Heart left ventricle (tissue), 16 donors: ENCODE measurements around the gene RPL26. TPM values are rescaled to one million over a fixed set of nuclear protein-coding genes. Genes with fewer than 3 reads are reported as not detected.

Experiments
- ATAC-seq, 4 donors: fragments of 200-7000 bp; cut with Tn5 transposase; one replicate each; pipeline ENCODE4 v1.9.1; 2020 to 2022; ENCODE audit warnings: moderate library complexity in 4 of 4, mild to moderate bottlenecking in 3 of 4, moderate number of reproducible peaks in 1 of 4
- DNase-seq, 5 donors: peaks; one replicate each; pipeline ENCODE4 v3.0.0-alpha.2; 2020
- H3K27ac ChIP-seq, 12 donors: fragments of 200-600 bp; sonication (generic) in 4 of 12; one replicate each; pipeline versions ENCODE4 v1.5.0 to v1.8.0; 2016 to 2022; ENCODE audit warnings: mild to moderate bottlenecking in 2 of 12
- H3K27me3 ChIP-seq, 9 donors: fragments of 200-600 bp; sonication (generic) in 2 of 9; one replicate each; pipeline versions ENCODE4 v1.5.1 to v1.8.0; 2016 to 2022; ENCODE audit warnings: mild to moderate bottlenecking in 3 of 9
- H3K36me3 ChIP-seq, 9 donors: fragments of 200-600 bp; sonication (generic) in 2 of 9; one replicate each; pipeline versions ENCODE4 v1.5.0 to v1.8.0; 2018 to 2022; ENCODE audit warnings: mild to moderate bottlenecking in 2 of 9
- H3K4me1 ChIP-seq, 12 donors: fragments of 200-600 bp; sonication (generic) in 4 of 12; one replicate each; pipeline versions ENCODE4 v1.5.0 to v1.8.0; 2016 to 2022; ENCODE audit warnings: mild to moderate bottlenecking in 3 of 12
- H3K4me3 ChIP-seq, 12 donors: fragments of 200-600 bp; sonication (generic) in 4 of 12; one replicate each; pipeline versions ENCODE4 v1.5.0 to v1.8.0; 2017 to 2022; ENCODE audit warnings: mild to moderate bottlenecking in 9 of 12, moderate library complexity in 4 of 12
- H3K9me3 ChIP-seq, 12 donors: fragments of 200-600 bp; sonication (generic) in 4 of 12; one replicate each; pipeline versions ENCODE4 v1.5.0 to v1.8.0; 2016 to 2022; ENCODE audit warnings: mild to moderate bottlenecking in 1 of 12
- POLR2A ChIP-seq, 2 donors: fragments of 450-650 bp; IDR thresholded peaks; one replicate each; pipeline ENCODE4 v1.6.1; 2017; ENCODE audit warnings: antibody characterized with exemption in 2 of 2, mild to moderate bottlenecking in 2 of 2, moderate library complexity in 2 of 2
- whole genome bisulfite sequencing, 4 donors: extraction: QIAGEN DNeasy Blood & Tissue Kit in 2 of 4; methylation state at CpG; one replicate each; pipeline versions ENCODE4 v1.1.5 to v1.1.7; 2013 to 2018; 5-methylcytosine and 5-hydroxymethylcytosine counted together
- intact Hi-C, 10 donors: fragments of 100-400 bp; cut with DNase I; formaldehyde crosslinking; loops; one replicate each; pipeline versions ENCODE4 v1.11.1 to v1.14.2; 2022
- polyA plus RNA-seq, 2 donors: library from polyadenylated mRNA; stranded (reverse); fragments of 200-250 nt; gene quantifications; one replicate each; pipeline ENCODE4 v1.2.3, GENCODE V29; 2013
- total RNA-seq, 9 donors: library from RNA; depleted of rRNA in 2 of 9; stranded (reverse); fragments of >200 nt in 2 of 9; fragmentation: NEBNext Ultra II Directional in 3 of 9; extraction: Animal tissue kit (Norgen Biotek cat#: 25700) in 3 of 9; gene quantifications; one replicate each; pipeline versions ENCODE4 v1.1.0 to v1.2.4, GENCODE V29; 2016 to 2023
- TF ChIP-seq, protein P1 (sequence below), 12 donors: fragments of 200-600 bp; sonication (generic) in 4 of 12; IDR thresholded peaks; one replicate each; pipeline versions ENCODE4 v1.5.0 to v1.8.0; 2018 to 2022; ENCODE audit warnings: antibody characterized with exemption in 12 of 12, mild to moderate bottlenecking in 5 of 12
- donor health status: ischemic (EF 13 %, LVEDD 7.1; RV severe dilation, severe dysfunction).
- donor health status: healthy with polysubstance abuse.
- donor health status: DM: no; HTN: yes; CAD: no.
- donor health status: DM: no; HTN: no; CAD: no.
- donor health status: ischemic (EF 25% LVEDD 6.9; RV normal size, moderate dysfunction).
- donor health status: ischemic (EF 25% LVEDD 5.7; RV mildly dilated, moderate dysfunction).
- donor health status: healthy.
- donor health status: DM: yes; HTN: yes; CAD: no.
- donor health status: ischemic (EF 35%, LVEDD 5.7; RV mildly dilated, moderate dysfunction).
- donor health status: nonischemic (EF 11% LVEDD 7.7; RV severe dilation, severe dysfunction).
- donor health status: DM: yes; HTN: yes; CAD: no.
- donor health status: PGD.
- donor health status: ischemic (EF 29% LVEDD 5.4; RV normal size, mild dysfunction).
- donor health status: nonischemic (EF 23%, LVEDD 6.1; RV moderate dilation, normal function).

The RPL26 gene
- total and polyA plus RNA-seq, 11 donors = 967 to 4,104 (median 1,265) TPM

DNA sequence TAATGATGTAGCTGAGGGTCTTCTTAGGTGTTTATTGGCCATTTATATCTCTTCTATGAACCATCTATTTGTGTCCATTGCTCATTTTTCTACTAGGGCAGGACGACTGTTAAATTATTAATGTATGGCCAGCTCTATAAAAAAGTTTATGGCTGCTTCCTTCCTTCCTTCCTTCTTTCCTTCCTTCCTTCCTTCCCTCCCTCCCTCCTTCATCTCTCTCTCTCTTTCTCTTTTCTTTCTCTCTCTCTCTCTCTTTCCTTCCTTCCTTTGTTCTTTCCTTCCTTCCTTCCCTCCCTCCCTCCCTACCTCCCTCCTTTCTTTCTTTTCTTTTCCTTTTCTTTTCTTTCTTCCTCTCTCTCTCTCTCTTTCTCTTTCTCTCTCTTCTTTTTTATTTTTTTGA is 35.5 kb upstream of the RPL26 start:
- Histone ChIP-seq H3K36me3 (no peaks in the 10 kb centered on the region), H3K27ac (peak overlapping the region in 1 of 12 donors; percentile 48), H3K27me3 (no peaks in the 10 kb centered on the region), H3K4me1 (peaks cover 0 to 33% (median 12%) of the 10 kb centered on the region in 12 donors), H3K9me3 (peaks cover 0 to 6% (median 0%) of the 10 kb centered on the region in 12 donors), H3K4me3 (no peak overlapping the region)
- WGBS, 4 donors = 64 to 70% (median 67%) methylated on average over 1 of the region's 1 CpG
- no peak for ATAC-seq
- TF ChIP-seq, protein P1, sequence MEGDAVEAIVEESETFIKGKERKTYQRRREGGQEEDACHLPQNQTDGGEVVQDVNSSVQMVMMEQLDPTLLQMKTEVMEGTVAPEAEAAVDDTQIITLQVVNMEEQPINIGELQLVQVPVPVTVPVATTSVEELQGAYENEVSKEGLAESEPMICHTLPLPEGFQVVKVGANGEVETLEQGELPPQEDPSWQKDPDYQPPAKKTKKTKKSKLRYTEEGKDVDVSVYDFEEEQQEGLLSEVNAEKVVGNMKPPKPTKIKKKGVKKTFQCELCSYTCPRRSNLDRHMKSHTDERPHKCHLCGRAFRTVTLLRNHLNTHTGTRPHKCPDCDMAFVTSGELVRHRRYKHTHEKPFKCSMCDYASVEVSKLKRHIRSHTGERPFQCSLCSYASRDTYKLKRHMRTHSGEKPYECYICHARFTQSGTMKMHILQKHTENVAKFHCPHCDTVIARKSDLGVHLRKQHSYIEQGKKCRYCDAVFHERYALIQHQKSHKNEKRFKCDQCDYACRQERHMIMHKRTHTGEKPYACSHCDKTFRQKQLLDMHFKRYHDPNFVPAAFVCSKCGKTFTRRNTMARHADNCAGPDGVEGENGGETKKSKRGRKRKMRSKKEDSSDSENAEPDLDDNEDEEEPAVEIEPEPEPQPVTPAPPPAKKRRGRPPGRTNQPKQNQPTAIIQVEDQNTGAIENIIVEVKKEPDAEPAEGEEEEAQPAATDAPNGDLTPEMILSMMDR (IDR thresholded peaks at IDR 0.05) = no peak
- no peak for TF ChIP-seq POLR2A (IDR thresholded peaks at IDR 0.05)
- intact Hi-C loops = loop anchor here in 4 of 10 donors (10.0 kb wide), 3 partner anchors 56 to 476 kb away; no protein-coding TSS in a partner anchor
- DNase-seq = no peak

- DNase-seq = no peak
- Histone ChIP-seq H3K27me3 (no peaks in the 10 kb centered on the region), H3K27ac (peak overlapping the region in 1 of 12 donors; percentile 48)
These were observed 34.8 kb upstream of the RPL26 start for GRCh38 chr17:8417806-8418205.

DNA sequence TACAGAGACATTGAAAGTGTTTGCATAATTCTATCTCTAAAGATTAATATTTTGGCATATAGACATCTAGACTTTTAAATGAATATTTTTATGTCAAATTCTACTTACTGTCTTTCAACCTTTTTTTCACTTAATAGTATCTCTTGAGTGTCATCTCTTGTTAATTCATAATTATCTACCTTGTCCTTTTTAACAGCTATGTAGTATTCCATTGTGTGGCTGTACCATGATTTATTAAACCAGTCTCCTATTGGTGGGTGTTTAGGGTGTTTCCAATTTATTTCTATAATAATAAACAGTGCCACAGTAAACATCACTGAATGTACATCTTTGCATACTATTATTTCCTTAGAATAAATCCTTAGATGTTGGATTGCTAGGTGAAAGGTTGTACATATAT is 30.9 kb upstream of the RPL26 start:
- Histone ChIP-seq H3K27me3 (no peaks in the 10 kb centered on the region), H3K27ac (no peak overlapping the region), H3K36me3 (no peaks in the 10 kb centered on the region), H3K9me3 (no peaks in the 10 kb centered on the region), H3K4me1 (peaks cover 0 to 17% (median 2%) of the 10 kb centered on the region in 12 donors), H3K4me3 (no peak overlapping the region)
- intact Hi-C loops = loop anchor here in 8 of 10 donors (5.0 to 10.0 kb wide), 7 partner anchors 53 to 481 kb away; no protein-coding TSS in a partner anchor
- TF ChIP-seq POLR2A (IDR thresholded peaks at IDR 0.05) = no peak
- TF ChIP-seq, protein P1 (IDR thresholded peaks at IDR 0.05) = no peak
- ATAC-seq = no peak
- no peak for DNase-seq

More at GRCh38 chr17:8417806-8418205, 34.8 kb upstream of the RPL26 start:
- TF ChIP-seq, protein P1 (IDR thresholded peaks at IDR 0.05) = no peak
- TF ChIP-seq POLR2A (IDR thresholded peaks at IDR 0.05) = no peak
- H3K9me3 ChIP-seq = peaks cover 0 to 6% (median 0%) of the 10 kb centered on the region in 12 donors
- H3K36me3 ChIP-seq = no peaks in the 10 kb centered on the region
- H3K4me3 ChIP-seq = no peak overlapping the region
- ATAC-seq = no peak
- intact Hi-C loops = loop anchor here in 4 of 10 donors (10.0 kb wide), 3 partner anchors 57 to 477 kb away; no protein-coding TSS in a partner anchor
- peaks cover 0 to 33% (median 12%) of the 10 kb centered on the region in 12 donors for H3K4me1 ChIP-seq
- WGBS, 4 donors = 80 to 92% (median 86%) methylated on average over 4 of the region's 4 CpGs

DNA sequence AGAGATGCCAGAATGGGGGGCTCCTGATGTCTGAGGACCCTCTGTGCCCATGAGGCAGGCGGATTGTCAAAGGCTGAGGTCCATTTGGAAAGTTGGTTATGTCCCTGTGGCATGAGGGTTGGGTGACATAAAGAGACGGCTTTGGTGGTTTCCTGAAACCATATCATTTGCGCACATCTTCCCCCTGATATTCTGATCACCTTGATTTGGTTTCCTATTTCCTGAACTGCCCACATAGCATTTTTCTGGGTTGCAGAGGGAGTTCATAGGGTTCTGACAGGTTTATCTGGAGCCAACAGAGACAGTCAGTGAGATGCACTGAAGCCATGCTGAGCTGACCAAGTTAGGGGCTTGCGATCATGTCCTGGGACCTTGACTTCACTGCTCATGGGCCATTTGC is 30.3 kb upstream of the RPL26 start:
- Histone ChIP-seq H3K27me3 (no peaks in the 10 kb centered on the region), H3K27ac (no peak overlapping the region), H3K36me3 (no peaks in the 10 kb centered on the region), H3K4me1 (peaks cover 0 to 17% (median 2%) of the 10 kb centered on the region in 12 donors), H3K9me3 (no peaks in the 10 kb centered on the region), H3K4me3 (no peak overlapping the region)
- intact Hi-C loops = loop anchor here in 8 of 10 donors (5.0 to 10.0 kb wide), 7 partner anchors 54 to 481 kb away; no protein-coding TSS in a partner anchor
- 77 to 93% (median 85%) methylated on average over 3 to 4 of the region's 4 CpGs for WGBS, 4 donors
- no peak for TF ChIP-seq POLR2A (IDR thresholded peaks at IDR 0.05)
- TF ChIP-seq, protein P1 (IDR thresholded peaks at IDR 0.05) = no peak
- DNase-seq = no peak
- ATAC-seq = no peak
